SK-N-SH treated with all-trans-retinoic acid at 6 μM for 48 hours (cell line): ENCODE data around the gene ARFRP1.

ENCODE experiments used
- ATAC-seq: fragments of 200-7000 bp; cut with Tn5 transposase; 3 replicates; pipeline ENCODE4 v1.9.1; 2020; ENCODE audit warnings: mild to moderate bottlenecking, moderate library complexity
- CREB5 ChIP-seq: fragments of 250-450 bp; sonication (Bioruptor Pico); IDR thresholded peaks from 2 replicates; pipeline ENCODE4 v1.5.1; 2020; ENCODE audit warnings: low read depth, mild to moderate bottlenecking, moderate library complexity
- CSDC2 ChIP-seq: fragments of 250-450 bp; sonication (Bioruptor Pico); IDR thresholded peaks from 2 replicates; pipeline ENCODE4 v1.5.0; 2020; ENCODE audit warnings: mild to moderate bottlenecking, moderate library complexity
- GLIS3 ChIP-seq: fragments of 250-450 bp; sonication (Bioruptor Pico); IDR thresholded peaks from 2 replicates; pipeline ENCODE4 v1.5.0; 2020; ENCODE audit warnings: mild to moderate bottlenecking, moderate library complexity
- ISL1 ChIP-seq: fragments of 250-450 bp; sonication (Bioruptor Pico); IDR thresholded peaks from 2 replicates; pipeline ENCODE4 v2.1.2; 2022; ENCODE audit warnings: mild to moderate bottlenecking, moderate library complexity
- OSR1 ChIP-seq: fragments of 250-450 bp; sonication (Bioruptor Pico); IDR thresholded peaks from 2 replicates; pipeline ENCODE4 v1.8.0; 2022; ENCODE audit warnings: moderate library complexity, mild to moderate bottlenecking, inconsistent platforms
- PATZ1 ChIP-seq: fragments of 250-450 bp; sonication (Bioruptor Pico); IDR thresholded peaks from 2 replicates; pipeline ENCODE4 v1.8.0; 2020; ENCODE audit warnings: mild to moderate bottlenecking, moderate library complexity, borderline replicate concordance
- POU6F1 ChIP-seq: fragments of 250-450 bp; sonication (Bioruptor Pico); IDR thresholded peaks from 2 replicates; pipeline ENCODE4 v1.8.0; 2021; ENCODE audit warnings: low read depth, mild to moderate bottlenecking, moderate library complexity, borderline replicate concordance
- PPARA ChIP-seq: fragments of 250-450 bp; sonication (Bioruptor Pico); IDR thresholded peaks from 2 replicates; pipeline ENCODE4 v1.5.0; 2020; ENCODE audit warnings: mild to moderate bottlenecking, borderline replicate concordance
- RARB ChIP-seq: fragments of 250-450 bp; sonication (Bioruptor Pico); IDR thresholded peaks from 2 replicates; pipeline ENCODE4 v1.8.0; 2021; ENCODE audit warnings: mild to moderate bottlenecking, moderate library complexity
- SNAI2 ChIP-seq: fragments of 250-450 bp; sonication (Bioruptor Pico); IDR thresholded peaks from 2 replicates; pipeline ENCODE4 v1.5.0; 2020; ENCODE audit warnings: mild to moderate bottlenecking, moderate library complexity
- TCF4 ChIP-seq: fragments of 250-450 bp; sonication (Bioruptor Pico); IDR thresholded peaks from 2 replicates; pipeline ENCODE4 v1.8.0; 2021; ENCODE audit warnings: mild to moderate bottlenecking, moderate library complexity, borderline replicate concordance
- TSHZ2 ChIP-seq: fragments of 250-450 bp; sonication (Bioruptor Pico); IDR thresholded peaks from 2 replicates; pipeline ENCODE4 v1.5.0; 2020; ENCODE audit warnings: mild to moderate bottlenecking, moderate library complexity
- ZC3H10 ChIP-seq: fragments of 250-450 bp; sonication (Bioruptor Pico); IDR thresholded peaks from 2 replicates; pipeline ENCODE4 v1.5.1; 2021; ENCODE audit warnings: mild to moderate bottlenecking, moderate library complexity
- ZFP3 ChIP-seq: fragments of 250-450 bp; sonication (Bioruptor Pico); IDR thresholded peaks from 2 replicates; pipeline ENCODE4 v1.5.0; 2020; ENCODE audit warnings: mild to moderate bottlenecking, moderate library complexity
- ZFP30 ChIP-seq: fragments of 450-650 bp; formaldehyde crosslinking; IDR thresholded peaks from 2 replicates; pipeline ENCODE4 v1.5.0; 2022; ENCODE audit warnings: mild to moderate bottlenecking, moderate library complexity
- ZNF565 ChIP-seq: fragments of 450-650 bp; formaldehyde crosslinking; conservative IDR thresholded peaks from 2 replicates; pipeline ENCODE4 v1.5.0; 2020; ENCODE audit warnings: low read depth, mild to moderate bottlenecking, moderate library complexity
- ZNF70 ChIP-seq: fragments of 450-650 bp; formaldehyde crosslinking; IDR thresholded peaks from 2 replicates; pipeline ENCODE4 v1.5.0; 2020; ENCODE audit warnings: mild to moderate bottlenecking, moderate library complexity

The ARFRP1 gene

GRCh38 chr20:63657260-63657936, 50.4 kb downstream of the ARFRP1 start:
- no peak for ATAC-seq

GRCh38 chr20:63656451-63656850, 51.3 kb downstream of the ARFRP1 start:
- no peak for ATAC-seq

More at GRCh38 chr20:63657260-63657936, 50.4 kb downstream of the ARFRP1 start:
- no peak for TF ChIP-seq ZFP30 (CRISPR knock-in tag)
- TF ChIP-seq GLIS3 (CRISPR knock-in tag): no peak
- no peak for TF ChIP-seq ZNF565 (CRISPR knock-in tag)
- no peak for TF ChIP-seq PATZ1 (CRISPR knock-in tag)
- TF ChIP-seq ZFP3 (CRISPR knock-in tag): no peak
- no peak for TF ChIP-seq ZC3H10 (CRISPR knock-in tag)
- no peak for TF ChIP-seq CREB5
- TF ChIP-seq PPARA (CRISPR knock-in tag): no peak
- no peak for TF ChIP-seq OSR1 (CRISPR knock-in tag)
- TF ChIP-seq POU6F1: no peak
- TF ChIP-seq, all 23 proteins: peak for 0

More at GRCh38 chr20:63656451-63656850, 51.3 kb downstream of the ARFRP1 start:
- TF ChIP-seq SNAI2 (CRISPR knock-in tag) (no peak), ZFP30 (CRISPR knock-in tag) (no peak), ZC3H10 (CRISPR knock-in tag) (no peak), CSDC2 (CRISPR knock-in tag) (no peak), CREB5 (no peak), GLIS3 (CRISPR knock-in tag) (no peak), TSHZ2 (CRISPR knock-in tag) (no peak), RARB (CRISPR knock-in tag) (no peak), ZNF70 (CRISPR knock-in tag) (no peak), ISL1 (CRISPR knock-in tag) (no peak), TCF4 (CRISPR knock-in tag) (no peak), POU6F1 (no peak)
